HG03571 (cell line): ENCODE measurements around the gene TM4SF20.

Source experiments
- ATAC-seq: cut with Tn5 transposase; IDR thresholded peaks from one replicate; pipeline ENCODE4 v1.9.1; 2021; ENCODE audit not compliant: unreplicated experiment

The TM4SF20 gene

GRCh38 chr2:227379095-227379494 is at the start of gene TM4SF20:
TM4SF20 (minus strand) TSS chr2:227379306; CDS start chr2:227379268, 38 bp downstream.
- ATAC-seq = no peak

GRCh38 chr2:227428731-227429285 is 49.7 kb upstream of the TM4SF20 start:
- no peak for ATAC-seq

GRCh38 chr2:227423656-227424499 is 44.8 kb upstream of the TM4SF20 start:
- no peak for ATAC-seq

GRCh38 chr2:227420087-227421052 is 41.3 kb upstream of the TM4SF20 start:
- ATAC-seq = no peak

GRCh38 chr2:227416701-227417100 is 37.6 kb upstream of the TM4SF20 start:
- no peak for ATAC-seq

GRCh38 chr2:227415538-227416424 is 36.7 kb upstream of the TM4SF20 start:
- ATAC-seq = no peak

- no peak for ATAC-seq
Measured at GRCh38 chr2:227414846-227415245, 35.7 kb upstream of the TM4SF20 start.

- ATAC-seq = no peak
Measured at GRCh38 chr2:227413371-227413770, 34.3 kb upstream of the TM4SF20 start.

GRCh38 chr2:227412877-227413276 is 33.8 kb upstream of the TM4SF20 start:
- no peak for ATAC-seq

GRCh38 chr2:227411990-227412350 is 32.9 kb upstream of the TM4SF20 start:
- ATAC-seq = no peak

GRCh38 chr2:227411320-227411989 is 32.3 kb upstream of the TM4SF20 start:
- ATAC-seq = peak; percentile 67

- ATAC-seq = no peak
Measured at GRCh38 chr2:227410191-227410590, 31.1 kb upstream of the TM4SF20 start.

- no peak for ATAC-seq
Measured at GRCh38 chr2:227407591-227408151, 28.6 kb upstream of the TM4SF20 start.

- no peak for ATAC-seq
Measured at GRCh38 chr2:227406177-227407031, 27.3 kb upstream of the TM4SF20 start.

GRCh38 chr2:227404585-227405271 is 25.6 kb upstream of the TM4SF20 start:
- no peak for ATAC-seq

GRCh38 chr2:227402959-227403358 is 23.9 kb upstream of the TM4SF20 start:
- no peak for ATAC-seq

- no peak for ATAC-seq
Measured at GRCh38 chr2:227402321-227402720, 23.2 kb upstream of the TM4SF20 start.

GRCh38 chr2:227401550-227401949 is 22.4 kb upstream of the TM4SF20 start:
- ATAC-seq = no peak
